GM04504 (cell line): Measurements from ENCODE around the gene GLCE.
"Not testable (repeated sequence)": the region's sequence is repeated elsewhere in the genome, so short reads cannot be mapped to it uniquely, and the experiment has no call there.

Experiments used
- DNase-seq: peaks from one replicate; pipeline ENCODE4 v3.0.0-alpha.2; 2012; ENCODE audit warnings: low read depth

Gene GLCE

GRCh38 chr15:69159805-69160140, 662 bp upstream of the GLCE start:
- no peak for DNase-seq

DNA sequence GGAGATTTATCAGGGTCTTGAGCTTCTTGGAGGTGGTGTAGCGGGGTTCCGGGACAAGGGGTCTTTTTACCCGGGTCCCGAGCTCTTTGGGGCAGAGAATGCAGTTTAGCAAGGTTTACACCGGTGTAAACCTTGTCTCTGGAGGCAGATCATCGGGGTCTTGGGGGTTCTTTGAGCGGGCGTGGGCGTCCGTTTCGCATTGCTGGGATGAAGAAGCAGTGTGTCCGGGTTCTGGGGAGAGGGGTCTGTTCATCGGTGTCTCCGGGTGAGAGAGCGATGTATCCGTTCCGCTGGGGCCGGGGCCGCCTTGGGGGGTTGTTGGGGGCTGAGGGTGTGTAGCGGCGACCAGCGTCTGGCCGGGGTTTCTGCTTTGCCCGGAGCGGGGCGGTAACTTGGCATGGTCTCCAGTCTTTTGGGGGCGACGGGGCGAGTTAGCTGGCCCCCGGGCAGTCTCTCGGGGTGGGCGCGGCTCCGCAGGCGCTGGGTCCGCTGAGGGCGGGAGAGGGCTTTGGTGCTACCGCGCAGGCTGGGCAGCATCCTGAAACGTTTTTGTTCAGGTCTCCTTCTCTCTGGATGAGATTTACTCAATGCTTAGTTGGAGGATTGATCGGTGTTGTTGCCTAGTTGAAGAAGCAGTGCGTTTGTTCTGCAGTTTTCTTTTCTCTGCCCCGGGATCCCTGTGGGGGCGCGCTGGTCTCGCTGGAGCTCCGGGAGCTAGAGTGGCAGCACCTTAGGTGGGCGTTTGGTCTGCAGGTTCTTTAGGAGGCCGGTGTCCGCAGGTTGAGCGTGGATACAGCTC, 843 bp downstream of the GLCE start:
- no peak for DNase-seq

DNA sequence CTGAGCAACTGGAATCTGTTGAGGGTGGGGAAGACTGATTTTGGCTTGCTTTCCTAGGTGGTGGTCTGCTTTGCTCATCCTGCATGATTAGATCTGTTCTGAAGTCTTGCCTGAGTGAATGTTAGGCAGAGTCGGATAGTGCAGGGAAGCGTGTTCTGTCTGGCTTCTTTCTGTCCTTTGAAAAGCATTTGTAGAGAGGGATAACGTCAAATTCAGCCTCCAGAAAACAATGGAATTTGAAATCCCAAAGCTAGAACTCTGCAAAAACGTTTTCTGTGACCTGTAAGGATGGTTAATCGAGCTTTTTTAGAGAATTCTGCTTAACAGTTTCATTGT, 1.4 kb downstream of the GLCE start:
- no peak for DNase-seq

DNA sequence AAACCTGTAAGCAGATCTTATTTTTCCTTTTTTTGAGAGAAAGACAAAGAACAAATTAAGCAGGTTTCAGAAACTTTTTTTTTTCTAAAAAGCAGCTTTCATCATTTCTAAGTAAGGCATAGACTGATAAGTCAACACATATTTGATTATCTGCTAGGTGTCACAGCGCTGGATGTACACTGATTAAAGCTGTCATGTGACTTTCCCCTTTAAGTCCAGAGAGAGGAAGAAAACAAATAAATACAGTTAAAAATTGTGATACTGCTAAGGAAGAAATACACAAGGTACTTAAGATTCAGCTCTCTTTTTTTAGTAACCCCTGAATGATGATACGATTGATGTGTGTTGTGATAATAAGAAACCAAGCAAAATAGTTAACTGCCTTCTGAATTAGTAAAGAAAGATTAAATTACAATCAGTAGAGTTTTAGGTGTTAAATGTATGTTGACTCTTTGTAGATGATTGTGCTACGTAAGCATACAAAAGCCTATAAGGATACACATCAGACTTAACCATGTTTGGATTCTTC, 2.8 kb downstream of the GLCE start:
- no peak for DNase-seq

DNA sequence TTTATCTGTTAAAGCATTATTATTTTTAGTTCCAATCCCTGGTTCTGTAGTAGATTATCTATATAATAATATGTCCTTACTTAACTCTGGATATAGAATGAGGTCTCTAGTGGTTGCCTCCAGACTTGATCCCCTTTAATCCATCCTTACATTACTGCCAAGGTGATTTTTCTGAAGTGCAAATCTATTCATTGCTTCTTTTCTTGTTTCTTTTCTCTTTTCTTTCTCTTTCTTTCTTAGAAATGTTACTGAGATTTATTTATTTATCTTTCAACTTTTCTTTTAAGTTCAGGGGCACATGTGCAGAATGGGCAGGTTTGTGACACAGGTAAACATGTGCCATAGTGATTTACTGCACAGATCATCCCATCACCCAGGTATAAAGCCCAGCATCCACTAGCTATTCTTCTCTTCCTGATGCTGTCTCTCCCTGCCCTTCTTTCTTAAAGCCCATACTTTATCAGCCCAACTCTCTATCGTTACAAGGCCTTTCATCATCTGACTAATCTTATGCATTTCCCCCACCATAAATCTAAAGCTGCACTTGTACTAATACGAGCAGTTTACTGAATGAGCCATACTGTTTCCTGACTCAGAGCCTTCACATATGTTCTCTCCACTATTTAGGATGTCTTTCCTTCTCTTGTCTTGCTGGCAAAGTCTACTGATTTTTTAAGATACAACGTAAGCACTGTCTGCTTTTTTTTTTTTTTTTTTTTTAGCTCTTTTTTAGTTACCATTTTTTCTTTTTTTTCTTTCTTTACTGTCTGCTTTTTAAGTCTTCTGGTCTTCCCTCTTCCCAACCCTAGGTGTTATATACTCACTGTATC, 4.6 kb downstream of the GLCE start:
- DNase-seq = no peak

DNA sequence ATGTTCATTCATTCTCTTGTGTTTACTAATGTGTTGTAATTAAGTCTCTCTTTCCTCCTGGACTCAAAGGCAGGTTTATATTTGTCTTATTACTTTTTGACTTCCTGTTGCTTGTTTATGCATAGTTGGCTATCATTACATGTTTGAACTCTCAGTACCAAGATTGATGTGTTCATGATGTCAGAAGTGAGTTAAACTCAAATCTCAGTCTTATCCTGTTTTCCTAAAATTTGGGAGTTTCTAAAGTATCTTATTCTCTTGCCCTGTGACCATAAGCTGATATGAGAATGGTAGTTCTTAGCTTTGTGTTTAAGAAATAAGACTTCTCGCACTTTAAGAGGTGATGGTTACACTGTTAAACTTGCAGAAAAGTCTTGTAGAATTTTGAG, 5.2 kb downstream of the GLCE start:
- DNase-seq = no peak

- no peak for DNase-seq
Measured at GRCh38 chr15:69167218-69167846, 6.9 kb downstream of the GLCE start.

- DNase-seq = not testable (repeated sequence)
Measured at GRCh38 chr15:69168361-69168760, 7.9 kb downstream of the GLCE start.

GRCh38 chr15:69169540-69169939, 9.1 kb downstream of the GLCE start:
- DNase-seq = not testable (repeated sequence)

- no peak for DNase-seq
Measured at GRCh38 chr15:69170597-69170996, 10.2 kb downstream of the GLCE start.

GRCh38 chr15:69172847-69173246, 12.4 kb downstream of the GLCE start:
- DNase-seq = no peak

DNA sequence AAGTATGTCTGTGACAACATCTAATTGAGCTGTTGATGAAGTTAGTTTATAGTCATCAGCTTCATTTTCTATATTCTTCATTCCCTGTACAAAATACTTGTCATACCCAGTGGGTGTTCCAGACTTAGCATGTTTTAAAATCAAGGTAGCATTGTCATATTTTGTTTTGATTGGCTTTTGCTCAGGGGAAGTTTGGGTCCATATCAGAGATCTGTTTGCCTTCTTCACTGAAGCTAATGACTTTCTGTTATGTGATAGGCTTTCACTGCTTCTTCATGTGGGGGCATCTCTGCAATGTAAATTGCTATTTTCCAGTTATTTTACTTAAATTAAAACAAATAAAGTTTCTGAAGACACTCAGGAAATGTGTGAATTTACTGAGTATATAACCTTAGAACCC, 15.1 kb downstream of the GLCE start:
- DNase-seq = no peak

GRCh38 chr15:69181424-69181823, 21.0 kb downstream of the GLCE start:
- no peak for DNase-seq

- DNase-seq = no peak
Measured at GRCh38 chr15:69185216-69185615, 24.8 kb downstream of the GLCE start.

DNA sequence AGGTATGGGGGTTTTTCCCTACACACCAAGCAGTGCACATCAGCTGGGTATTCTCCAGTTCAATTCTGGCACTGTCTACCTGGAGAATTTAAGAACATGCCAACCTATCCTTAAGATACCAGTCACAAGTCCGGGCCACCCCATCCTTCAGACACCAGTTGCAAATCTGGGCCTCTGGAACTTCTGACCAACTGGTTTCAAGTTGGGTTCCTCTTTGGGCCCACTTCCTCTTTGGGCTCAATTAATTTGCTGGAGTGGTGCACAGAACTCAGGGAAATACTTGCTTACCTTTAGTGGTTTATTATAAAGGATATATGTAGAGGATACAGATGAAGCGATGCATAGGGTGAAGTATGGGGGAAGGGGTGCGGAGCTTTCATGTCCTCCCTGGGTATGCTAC, 25.3 kb downstream of the GLCE start:
- no peak for DNase-seq

- no peak for DNase-seq
Measured at GRCh38 chr15:69189157-69189556, 28.7 kb downstream of the GLCE start.

- DNase-seq = no peak
Measured at GRCh38 chr15:69190091-69190490, 29.7 kb downstream of the GLCE start.

DNA sequence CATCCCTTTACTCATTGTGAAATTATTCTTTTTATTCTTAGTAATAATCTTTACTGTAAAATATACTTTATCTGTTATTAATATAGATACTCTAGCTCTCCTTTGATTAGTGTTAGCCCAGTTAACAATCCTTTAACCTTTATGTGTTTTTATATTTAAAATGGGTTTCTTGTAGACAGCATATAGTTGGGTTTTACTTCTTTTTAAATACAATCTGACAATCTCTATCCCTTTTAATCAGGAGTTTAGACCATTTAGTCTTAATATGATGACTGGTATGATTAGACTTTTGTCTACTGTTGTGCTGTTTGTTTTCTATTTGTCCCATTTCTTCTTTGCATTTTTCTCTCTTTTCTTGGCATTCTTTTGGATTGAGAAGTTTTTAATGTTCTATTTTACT, 30.1 kb downstream of the GLCE start:
- DNase-seq = no peak

DNA sequence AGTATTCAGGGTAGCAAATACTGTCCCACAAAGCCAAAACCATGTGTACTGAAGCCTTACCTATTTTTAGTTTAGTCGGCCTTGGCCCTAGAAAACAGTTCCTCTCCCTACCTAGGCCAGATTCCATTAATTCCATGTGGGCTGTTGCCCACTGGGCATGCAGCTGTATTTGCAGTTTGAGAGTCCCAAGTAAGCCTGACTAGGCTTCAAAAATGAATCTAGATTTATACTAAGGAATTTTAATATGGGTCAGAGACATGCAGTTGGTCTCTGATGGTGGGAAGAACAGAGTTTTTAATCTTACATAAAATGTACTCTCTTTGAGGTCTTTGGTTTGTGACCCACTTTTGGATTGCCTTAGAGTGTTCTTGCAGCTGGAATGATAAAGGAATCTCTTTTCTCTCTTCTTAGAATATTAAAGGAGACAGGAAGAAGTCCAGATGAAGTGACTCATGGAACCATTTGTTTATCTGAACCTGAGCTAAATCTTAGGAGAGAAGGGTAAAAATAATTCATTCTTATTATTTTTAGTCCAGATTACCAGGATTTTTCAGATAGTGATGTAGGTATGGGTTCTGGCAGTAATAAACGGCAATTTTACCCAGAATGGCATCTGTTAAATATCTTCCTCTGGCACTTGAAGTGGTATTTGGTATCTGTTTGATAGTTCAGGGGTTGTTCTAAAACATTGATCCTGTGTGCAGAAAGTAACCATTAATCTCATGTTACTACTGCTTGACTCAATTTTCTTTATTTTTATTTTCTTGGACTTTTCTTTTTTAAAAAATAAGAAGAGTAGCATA, 33.8 kb downstream of the GLCE start:
- peak; percentile 2 for DNase-seq

DNA sequence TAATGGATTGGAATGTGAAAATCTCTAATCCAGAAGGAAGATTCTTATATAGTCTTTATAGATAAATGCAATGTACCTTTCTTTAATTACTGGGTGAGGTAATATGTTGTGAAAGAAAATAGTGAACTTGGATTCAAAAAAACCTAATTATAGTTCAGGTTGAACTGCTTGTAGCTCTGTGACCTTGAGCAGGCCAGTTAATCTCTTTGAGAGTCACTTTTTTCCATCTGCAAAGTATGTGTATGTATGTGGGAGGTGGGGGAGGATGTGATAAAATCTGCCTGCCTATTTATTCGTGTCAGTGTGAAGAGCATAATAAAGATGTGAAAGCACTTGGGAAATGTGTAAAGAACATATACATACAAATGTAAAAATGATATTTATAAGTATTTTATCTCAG, 34.4 kb downstream of the GLCE start:
- no peak for DNase-seq

- DNase-seq = no peak
Measured at GRCh38 chr15:69200832-69201745, 40.7 kb downstream of the GLCE start.
